Gastrocnemius medialis (tissue), 4 donors: Measurements from ENCODE around the gene CBLL1.

ENCODE experiments used
- POLR2A ChIP-seq, 2 donors: fragments of 450-650 bp; IDR thresholded peaks; one replicate each; pipeline ENCODE4 v1.6.1; 2017; ENCODE audit warnings: antibody characterized with exemption in 2 of 2, mild to moderate bottlenecking in 2 of 2, moderate library complexity in 2 of 2
- TF ChIP-seq, protein P1 (sequence below), 5 experiments: fragments of 450-650 bp in 3 of 5; fragments of 200-600 bp in 2 of 5; sonication (generic) in 2 of 5; IDR thresholded peaks in 4 of 5; conservative IDR thresholded peaks in 1 of 5; 1 replicate in 4 of 5; 2 replicates in 1 of 5; pipeline ENCODE4 v1.5.1; 2016 to 2019; ENCODE audit warnings: antibody characterized with exemption in 5 of 5, mild to moderate bottlenecking in 3 of 5, moderate library complexity in 3 of 5

DNA sequence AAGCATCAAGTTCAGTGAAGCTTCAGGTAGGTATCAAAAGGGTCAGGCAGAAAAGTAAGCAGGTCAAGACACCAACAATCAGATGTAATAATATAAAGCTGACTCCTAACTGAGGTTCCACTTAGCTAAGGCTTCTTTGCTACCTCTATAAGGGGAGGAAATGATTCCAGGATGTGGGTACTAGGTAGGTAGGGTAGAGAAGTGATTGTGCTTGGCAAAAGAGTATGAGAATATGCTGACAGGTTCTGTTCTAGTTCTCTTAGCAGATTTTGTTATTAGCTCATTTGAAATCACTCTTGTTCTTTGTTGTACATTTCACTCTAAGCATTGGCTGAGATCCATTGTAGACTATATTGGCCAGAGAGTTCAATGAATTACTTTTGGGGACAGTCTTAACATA, 40.7 kb upstream of the CBLL1 start:
- TF ChIP-seq POLR2A (IDR thresholded peaks at IDR 0.05), result no peak
- TF ChIP-seq, protein P1, sequence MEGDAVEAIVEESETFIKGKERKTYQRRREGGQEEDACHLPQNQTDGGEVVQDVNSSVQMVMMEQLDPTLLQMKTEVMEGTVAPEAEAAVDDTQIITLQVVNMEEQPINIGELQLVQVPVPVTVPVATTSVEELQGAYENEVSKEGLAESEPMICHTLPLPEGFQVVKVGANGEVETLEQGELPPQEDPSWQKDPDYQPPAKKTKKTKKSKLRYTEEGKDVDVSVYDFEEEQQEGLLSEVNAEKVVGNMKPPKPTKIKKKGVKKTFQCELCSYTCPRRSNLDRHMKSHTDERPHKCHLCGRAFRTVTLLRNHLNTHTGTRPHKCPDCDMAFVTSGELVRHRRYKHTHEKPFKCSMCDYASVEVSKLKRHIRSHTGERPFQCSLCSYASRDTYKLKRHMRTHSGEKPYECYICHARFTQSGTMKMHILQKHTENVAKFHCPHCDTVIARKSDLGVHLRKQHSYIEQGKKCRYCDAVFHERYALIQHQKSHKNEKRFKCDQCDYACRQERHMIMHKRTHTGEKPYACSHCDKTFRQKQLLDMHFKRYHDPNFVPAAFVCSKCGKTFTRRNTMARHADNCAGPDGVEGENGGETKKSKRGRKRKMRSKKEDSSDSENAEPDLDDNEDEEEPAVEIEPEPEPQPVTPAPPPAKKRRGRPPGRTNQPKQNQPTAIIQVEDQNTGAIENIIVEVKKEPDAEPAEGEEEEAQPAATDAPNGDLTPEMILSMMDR (IDR thresholded peaks at IDR 0.05 in 4 of 5, conservative IDR thresholded peaks at IDR 0.05 in 1 of 5), result no peak
